HepG2 (cell line): ENCODE results near the gene DMXL1.

Experiments used
- BRCA1 ChIP-seq: sonication (generic); formaldehyde crosslinking; IDR thresholded peaks from 2 replicates; pipeline ENCODE4 v1.4.0; 2020; ENCODE audit warnings: missing genetic modification reagents
- CBX2 ChIP-seq, 2 experiments: fragments of 200-600 bp in 1 of 2; sonication (generic); formaldehyde crosslinking in 1 of 2; IDR thresholded peaks; 2 replicates each; pipeline versions ENCODE4 v1.7.0 to v1.8.1; 2018 to 2022; ENCODE audit warnings: low read depth in 2 of 2, low read length in 1 of 2, mild to moderate bottlenecking in 1 of 2, missing genetic modification reagents in 1 of 2
- DPF2 ChIP-seq: sonication (generic); formaldehyde crosslinking; IDR thresholded peaks from 2 replicates; pipeline ENCODE4 v1.4.0; 2020; ENCODE audit warnings: mild to moderate bottlenecking, low read depth, missing genetic modification reagents, borderline replicate concordance
- GABPB1 ChIP-seq: IDR thresholded peaks from 2 replicates; pipeline ENCODE4 v1.6.1; 2016; ENCODE audit warnings: mild to moderate bottlenecking, missing genetic modification reagents, moderate library complexity, missing compliant biosample characterization
- HNRNPUL1 ChIP-seq: fragments of 200-400 bp; formaldehyde crosslinking; IDR thresholded peaks from 2 replicates; pipeline ENCODE4 v1.6.1; 2017; ENCODE audit warnings: low read depth, mild to moderate bottlenecking, low read length, moderate library complexity
- POLR2A ChIP-seq, 2 experiments: IDR thresholded peaks; 2 replicates each; pipeline ENCODE4 v1.6.1; 2011; ENCODE audit warnings: low read depth in 2 of 2, low read length in 2 of 2, mild to moderate bottlenecking in 1 of 2, moderate library complexity in 1 of 2; ENCODE audit not compliant: insufficient read depth in 1 of 2
- SIX1 ChIP-seq: sonication (generic); formaldehyde crosslinking; IDR thresholded peaks from 2 replicates; pipeline ENCODE4 v1.4.0; 2020; ENCODE audit warnings: missing genetic modification reagents, borderline replicate concordance
- TARDBP ChIP-seq: sonication (generic); formaldehyde crosslinking; IDR thresholded peaks from 2 replicates; pipeline ENCODE4 v1.8.0; 2022; ENCODE audit warnings: mild to moderate bottlenecking, missing genetic modification reagents
- ZBTB21 ChIP-seq: sonication (generic); formaldehyde crosslinking; IDR thresholded peaks from 2 replicates; pipeline ENCODE4 v1.4.0; 2020; ENCODE audit warnings: missing genetic modification reagents
- ZNF513 ChIP-seq: sonication (generic); formaldehyde crosslinking; conservative IDR thresholded peaks from 2 replicates; pipeline ENCODE4 v1.5.0; 2020; ENCODE audit warnings: missing genetic modification reagents
- TF ChIP-seq, protein P1 (sequence below): sonication (generic); formaldehyde crosslinking; IDR thresholded peaks from 2 replicates; pipeline ENCODE4 v1.5.0; 2020; ENCODE audit warnings: mild to moderate bottlenecking, missing genetic modification reagents, moderate library complexity
- TF ChIP-seq, protein P2 (sequence below): IDR thresholded peaks from 2 replicates; pipeline ENCODE4 v1.6.1; 2012; ENCODE audit warnings: inconsistent platforms

GRCh38 chr5:119037496-119038215, 33.2 kb upstream of the DMXL1 start:
- TF ChIP-seq ZBTB21 (no peak), CBX2 (IDR thresholded peaks at IDR 0.05; ENCODE audit: low read depth, low read length) (no peak), CBX2 (CRISPR knock-in tag; IDR thresholded peaks at IDR 0.05; ENCODE audit: low read depth) (no peak), GABPB1 (CRISPR knock-in tag) (no peak), SIX1 (CRISPR knock-in tag) (no peak), ZNF513 (CRISPR knock-in tag) (no peak), HNRNPUL1 (no peak), TARDBP (no peak), POLR2A (IDR thresholded peaks at IDR 0.05; ENCODE audit: insufficient read depth in 1 of 2, low read depth in 2 of 2, low read length in 2 of 2) (no peak), BRCA1 (CRISPR knock-in tag) (no peak), DPF2 (CRISPR knock-in tag) (no peak)
- TF ChIP-seq, protein P1, sequence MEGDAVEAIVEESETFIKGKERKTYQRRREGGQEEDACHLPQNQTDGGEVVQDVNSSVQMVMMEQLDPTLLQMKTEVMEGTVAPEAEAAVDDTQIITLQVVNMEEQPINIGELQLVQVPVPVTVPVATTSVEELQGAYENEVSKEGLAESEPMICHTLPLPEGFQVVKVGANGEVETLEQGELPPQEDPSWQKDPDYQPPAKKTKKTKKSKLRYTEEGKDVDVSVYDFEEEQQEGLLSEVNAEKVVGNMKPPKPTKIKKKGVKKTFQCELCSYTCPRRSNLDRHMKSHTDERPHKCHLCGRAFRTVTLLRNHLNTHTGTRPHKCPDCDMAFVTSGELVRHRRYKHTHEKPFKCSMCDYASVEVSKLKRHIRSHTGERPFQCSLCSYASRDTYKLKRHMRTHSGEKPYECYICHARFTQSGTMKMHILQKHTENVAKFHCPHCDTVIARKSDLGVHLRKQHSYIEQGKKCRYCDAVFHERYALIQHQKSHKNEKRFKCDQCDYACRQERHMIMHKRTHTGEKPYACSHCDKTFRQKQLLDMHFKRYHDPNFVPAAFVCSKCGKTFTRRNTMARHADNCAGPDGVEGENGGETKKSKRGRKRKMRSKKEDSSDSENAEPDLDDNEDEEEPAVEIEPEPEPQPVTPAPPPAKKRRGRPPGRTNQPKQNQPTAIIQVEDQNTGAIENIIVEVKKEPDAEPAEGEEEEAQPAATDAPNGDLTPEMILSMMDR (CRISPR knock-in tag) = no peak
- TF ChIP-seq, protein P2, sequence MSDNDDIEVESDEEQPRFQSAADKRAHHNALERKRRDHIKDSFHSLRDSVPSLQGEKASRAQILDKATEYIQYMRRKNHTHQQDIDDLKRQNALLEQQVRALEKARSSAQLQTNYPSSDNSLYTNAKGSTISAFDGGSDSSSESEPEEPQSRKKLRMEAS = no peak
